Liver (tissue), 9 donors: ENCODE measurements around the gene DPM1. TPM values are rescaled to one million over a fixed set of nuclear protein-coding genes. Genes with fewer than 3 reads are reported as not detected.

ENCODE experiments used
- DNase-seq: peaks from one replicate; pipeline ENCODE4 v3.0.0-alpha.2; 2017; ENCODE audit warnings: low spot score
- H3K27ac ChIP-seq, 2 donors: one replicate each; pipeline ENCODE4 v1.7.0; 2013; ENCODE audit warnings: inconsistent platforms in 2 of 2, low read length in 2 of 2, control low read depth in 1 of 2, low read depth in 1 of 2, mild to moderate bottlenecking in 1 of 2
- H3K27me3 ChIP-seq, 4 donors: one replicate each; pipeline versions ENCODE4 v1.6.1 to v1.7.0; 2013; ENCODE audit warnings: low read length in 3 of 4, inconsistent platforms in 1 of 4, mild to moderate bottlenecking in 1 of 4, moderate library complexity in 1 of 4; ENCODE audit not compliant: control insufficient read depth in 4 of 4, insufficient read depth in 4 of 4
- H3K36me3 ChIP-seq, 4 donors: one replicate each; pipeline versions ENCODE4 v1.6.1 to v1.7.0; 2013; ENCODE audit warnings: low read length in 3 of 4, mild to moderate bottlenecking in 3 of 4, low read depth in 1 of 4, moderate library complexity in 1 of 4; ENCODE audit not compliant: control insufficient read depth in 4 of 4, insufficient read depth in 3 of 4
- H3K4me1 ChIP-seq, 4 donors: one replicate each; pipeline versions ENCODE4 v1.6.1 to v1.7.0; 2013; ENCODE audit warnings: low read length in 3 of 4, mild to moderate bottlenecking in 3 of 4, moderate library complexity in 1 of 4; ENCODE audit not compliant: control insufficient read depth in 4 of 4, insufficient read depth in 4 of 4
- H3K4me3 ChIP-seq, 3 donors: one replicate each; pipeline versions ENCODE4 v1.6.1 to v1.7.0; 2013; ENCODE audit warnings: low read length in 3 of 3, control low read depth in 1 of 3, low read depth in 1 of 3, mild to moderate bottlenecking in 1 of 3
- H3K9ac ChIP-seq, 2 donors: one replicate each; pipeline ENCODE4 v1.7.0; 2013; ENCODE audit warnings: low read length in 2 of 2, mild to moderate bottlenecking in 2 of 2, moderate library complexity in 2 of 2, control low read depth in 1 of 2, low read depth in 1 of 2
- H3K9me3 ChIP-seq, 4 donors: one replicate each; pipeline versions ENCODE4 v1.6.1 to v1.7.0; 2013; ENCODE audit warnings: low read length in 3 of 4; ENCODE audit not compliant: control insufficient read depth in 4 of 4
- ATF3 ChIP-seq: IDR thresholded peaks from 2 replicates; pipeline ENCODE4 v1.6.1; 2016; ENCODE audit warnings: antibody characterized with exemption
- CTCF ChIP-seq: fragments of 150-350 bp; IDR thresholded peaks from 2 replicates; pipeline ENCODE4 v1.5.1; 2017; ENCODE audit warnings: improper control_type of control experiment, low read depth, low read length; ENCODE audit not compliant: missing input control
- EGR1 ChIP-seq, 2 donors: IDR thresholded peaks; 2 replicates each; pipeline ENCODE4 v1.6.1; 2016 to 2018; ENCODE audit warnings: antibody characterized with exemption in 2 of 2, low read depth in 2 of 2
- FOXA1 ChIP-seq: IDR thresholded peaks from 2 replicates; pipeline ENCODE4 v1.6.1; 2016; ENCODE audit warnings: antibody characterized with exemption
- FOXA2 ChIP-seq: IDR thresholded peaks from 2 replicates; pipeline ENCODE4 v1.6.1; 2016; ENCODE audit warnings: antibody characterized with exemption
- GABPA ChIP-seq, 2 donors: IDR thresholded peaks in 1 of 2; conservative IDR thresholded peaks in 1 of 2; 2 replicates each; pipeline ENCODE4 v1.6.1; 2016; ENCODE audit warnings: antibody characterized with exemption in 2 of 2, mild to moderate bottlenecking in 1 of 2, moderate library complexity in 1 of 2
- HNF4A ChIP-seq, 2 donors: conservative IDR thresholded peaks; 2 replicates each; pipeline ENCODE4 v1.6.1; 2016; ENCODE audit warnings: antibody characterized with exemption in 2 of 2, mild to moderate bottlenecking in 2 of 2
- HNF4G ChIP-seq: IDR thresholded peaks from 2 replicates; pipeline ENCODE4 v1.6.1; 2016; ENCODE audit warnings: antibody characterized with exemption
- JUND ChIP-seq, 2 donors: IDR thresholded peaks; 2 replicates each; pipeline ENCODE4 v1.6.1; 2016; ENCODE audit warnings: antibody characterized with exemption in 2 of 2
- MAX ChIP-seq: IDR thresholded peaks from 2 replicates; pipeline ENCODE4 v1.6.1; 2016; ENCODE audit warnings: antibody characterized with exemption
- NR2F2 ChIP-seq: IDR thresholded peaks from 2 replicates; pipeline ENCODE4 v1.6.1; 2016; ENCODE audit warnings: antibody characterized with exemption
- RAD21 ChIP-seq, 2 donors: IDR thresholded peaks; 2 replicates each; pipeline ENCODE4 v1.6.1; 2016; ENCODE audit warnings: antibody characterized with exemption in 2 of 2, mild to moderate bottlenecking in 2 of 2
- REST ChIP-seq: IDR thresholded peaks from 2 replicates; pipeline ENCODE4 v1.6.1; 2016; ENCODE audit warnings: antibody characterized with exemption, mild to moderate bottlenecking
- RXRA ChIP-seq, 2 donors: IDR thresholded peaks; 2 replicates each; pipeline ENCODE4 v1.6.1; 2017 to 2018; ENCODE audit warnings: antibody characterized with exemption in 2 of 2, mild to moderate bottlenecking in 1 of 2
- SP1 ChIP-seq: IDR thresholded peaks from 2 replicates; pipeline ENCODE4 v1.6.1; 2018; ENCODE audit warnings: antibody characterized with exemption, mild to moderate bottlenecking
- TAF1 ChIP-seq: conservative IDR thresholded peaks from 2 replicates; pipeline ENCODE4 v1.6.1; 2016; ENCODE audit warnings: antibody characterized with exemption, mild to moderate bottlenecking
- YY1 ChIP-seq: IDR thresholded peaks from 2 replicates; pipeline ENCODE4 v1.6.1; 2016; ENCODE audit warnings: antibody characterized with exemption, mild to moderate bottlenecking
- ZBTB33 ChIP-seq: IDR thresholded peaks from 2 replicates; pipeline ENCODE4 v1.6.1; 2016; ENCODE audit warnings: antibody characterized with exemption
- WGBS: extraction: QIAGEN DNeasy Blood & Tissue Kit; methylation state at CpG from one replicate; pipeline ENCODE4 v1.1.7; 2013; 5-methylcytosine and 5-hydroxymethylcytosine counted together
- polyA plus RNA-seq, 2 donors: library from polyadenylated mRNA; stranded (reverse) in 1 of 2; unstranded in 1 of 2; fragments of 200-250 nt in 1 of 2; fragments of >200 nt in 1 of 2; fragmentation: Nextera tagmentation in 1 of 2; extraction: Ambion mirVana in 1 of 2; gene quantifications; one replicate each; pipeline versions ENCODE4 v1.2.1 to v1.2.3, GENCODE V29; 2013 to 2015
- total RNA-seq, 2 donors: library from RNA; depleted of rRNA; stranded (reverse); fragments of >200 nt; gene quantifications; one replicate each; pipeline ENCODE4 v1.2.3, GENCODE V29; 2014
- donor health status: healthy.
- donor health status: healthy.
- donor health status: healthy.
- donor health status: healthy.
- donor health status: healthy.

The DPM1 gene
- total and polyA plus RNA-seq, 4 donors, result 27.2 to 42.6 (median 35.2) TPM

GRCh38 chr20:50928469-50928868 lies 29.9 kb downstream of the DPM1 start (continued):
- no peak for TF ChIP-seq REST
- no peak for TF ChIP-seq RAD21 (IDR thresholded peaks at IDR 0.05)
- TF ChIP-seq MAX, result no peak
- no peak for TF ChIP-seq EGR1 (IDR thresholded peaks at IDR 0.05; ENCODE audit: low read depth in 2 of 2)
- TF ChIP-seq JUND (IDR thresholded peaks at IDR 0.05), result no peak
- TF ChIP-seq SP1, result no peak
- TF ChIP-seq TAF1, result no peak
- TF ChIP-seq ATF3, result no peak

- Histone ChIP-seq H3K9me3 (no peaks in the 10 kb centered on the region), H3K9ac (no peak overlapping the region), H3K36me3 (peaks cover 0 to 3% (median 1%) of the 10 kb centered on the region in 4 donors), H3K27me3 (no peaks in the 10 kb centered on the region), H3K4me1 (peaks cover 11 to 29% (median 23%) of the 10 kb centered on the region in 4 donors), H3K27ac (no peak overlapping the region), H3K4me3 (no peak overlapping the region)
- TF ChIP-seq HNF4G, result no peak
- TF ChIP-seq JUND (IDR thresholded peaks at IDR 0.05), result no peak
- TF ChIP-seq GABPA (IDR thresholded peaks at IDR 0.05 in 1 of 2, conservative IDR thresholded peaks at IDR 0.05 in 1 of 2), result no peak
- no peak for TF ChIP-seq RAD21 (IDR thresholded peaks at IDR 0.05)
- TF ChIP-seq FOXA1, result no peak
- no peak for TF ChIP-seq REST
- TF ChIP-seq FOXA2, result no peak
- TF ChIP-seq TAF1, result no peak
- no peak for TF ChIP-seq ATF3
- no peak for TF ChIP-seq YY1
- TF ChIP-seq EGR1 (IDR thresholded peaks at IDR 0.05; ENCODE audit: low read depth in 2 of 2), result no peak
- no peak for TF ChIP-seq CTCF
- no peak for TF ChIP-seq NR2F2
- no peak for TF ChIP-seq SP1
- TF ChIP-seq ZBTB33, result no peak
- TF ChIP-seq RXRA (IDR thresholded peaks at IDR 0.05), result no peak
- no peak for TF ChIP-seq MAX
- no peak for TF ChIP-seq HNF4A (conservative IDR thresholded peaks at IDR 0.05)
- DNase-seq, result no peak
- 68% methylated on average over 1 of the region's 1 CpG for WGBS
Observed at GRCh38 chr20:50926530-50926929, 31.8 kb downstream of the DPM1 start.
